Endometrium (tissue), 2 donors: ENCODE results near the gene DNAJC5.
"Not testable (repeated sequence)": the region's sequence is repeated elsewhere in the genome, so short reads cannot be mapped to it uniquely, and the experiment has no call there.

Experiments used
- FAIRE-seq: peaks from 2 replicates; lab custom pipeline; 2012; peaks lifted over from hg19 to GRCh38; lab: Jason Lieb, UNC
- donor health status: control.
- donor health status: control.

DNAJC5 gene

DNA sequence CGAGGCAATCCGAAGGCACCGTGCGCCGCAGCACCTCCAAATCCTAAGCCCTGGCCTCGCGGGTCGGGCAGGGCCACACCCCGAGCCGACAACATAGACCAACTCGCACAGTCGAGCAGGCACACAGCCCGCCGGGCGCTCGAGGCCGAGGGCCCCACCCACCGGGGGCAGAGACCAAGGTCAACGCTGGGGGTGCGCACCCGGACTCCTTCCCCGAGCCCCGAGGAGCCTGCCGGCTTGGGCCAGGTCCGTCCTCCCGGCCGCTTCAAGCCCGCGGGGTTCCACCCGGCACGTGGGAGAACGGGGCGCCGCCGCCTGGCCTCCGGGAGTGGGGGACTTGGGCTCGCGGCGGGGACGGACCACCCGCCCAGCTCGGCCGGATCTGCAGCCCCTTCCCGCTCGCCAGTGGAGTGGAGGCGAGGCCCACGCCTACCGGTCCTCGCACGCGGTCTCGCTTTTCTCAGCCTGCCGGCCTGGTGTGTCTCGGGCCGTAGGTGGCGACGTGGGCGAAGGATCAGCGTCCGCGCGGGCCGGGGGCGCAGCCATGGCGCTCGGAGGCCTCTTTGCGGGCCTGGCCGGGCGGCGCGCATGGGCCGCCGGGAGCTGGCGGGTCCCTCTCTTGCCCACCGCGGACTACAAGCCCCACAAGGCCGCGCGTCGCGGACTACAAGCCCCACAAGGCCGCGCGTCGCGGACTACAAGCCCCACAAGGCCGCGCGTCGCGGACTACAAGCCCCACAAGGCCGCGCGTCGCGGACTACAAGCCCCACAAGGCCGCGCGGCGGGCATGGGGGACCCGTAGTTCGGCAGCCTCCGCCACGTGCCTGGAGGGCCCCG, 61.1 kb downstream of the DNAJC5 start, which contains the start of gene UCKL1:
Gene UCKL1 (minus strand): TSS at position 590 of the 837 bp plus-strand sequence. CDS start 44 bp downstream, at position 546.
- peak; percentile 95 for FAIRE-seq

DNA sequence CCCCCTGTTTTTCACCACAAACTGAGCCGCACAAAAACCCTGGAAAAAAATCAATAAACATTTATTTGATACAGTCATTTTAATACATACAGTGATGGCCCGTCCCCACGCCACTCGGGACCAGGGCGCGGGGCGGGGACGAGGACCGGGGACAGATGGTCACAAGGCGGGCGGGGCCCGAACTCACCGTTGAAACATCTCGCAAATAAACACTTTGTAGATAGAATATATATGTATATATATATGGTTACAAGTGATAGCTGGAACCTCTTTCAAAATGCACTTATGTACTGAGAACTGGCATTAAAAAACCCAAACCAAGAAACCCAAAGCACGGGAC, 61.7 kb downstream of the DNAJC5 start:
- no peak for FAIRE-seq

DNA sequence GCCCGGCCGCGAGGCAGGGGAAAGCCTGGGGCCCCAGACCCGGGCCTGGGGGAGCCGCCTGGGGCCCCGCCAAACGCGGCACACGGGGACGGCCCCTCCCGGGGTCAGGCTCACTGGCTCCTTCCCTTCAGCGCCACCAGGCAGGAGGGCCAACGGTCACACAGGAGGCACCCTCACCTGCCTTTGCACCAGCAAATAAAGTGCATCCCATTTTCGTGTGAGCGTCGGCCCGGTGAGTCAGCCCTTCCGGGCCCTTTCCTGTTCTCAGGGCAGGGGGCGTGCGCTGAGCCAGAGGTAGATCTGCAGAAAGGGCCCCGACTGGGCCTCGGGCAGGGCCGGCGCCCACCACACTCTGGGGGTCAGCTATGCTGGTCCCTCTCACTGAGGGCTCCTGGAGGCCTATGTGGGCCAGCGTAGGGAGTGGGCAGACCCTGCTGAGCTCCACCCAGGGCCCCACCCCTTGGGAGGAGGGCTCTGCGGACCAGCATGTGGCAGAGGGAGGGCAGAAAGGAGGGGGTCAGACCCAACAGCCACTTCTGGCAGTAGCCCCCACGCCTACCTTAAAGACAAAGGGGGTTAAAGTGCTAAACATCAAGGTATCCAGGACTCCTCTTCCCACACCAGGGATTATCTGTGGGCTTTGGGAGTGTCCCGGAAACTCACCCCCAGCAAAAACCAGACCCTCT, 62.2 kb downstream of the DNAJC5 start:
- no peak for FAIRE-seq

DNA sequence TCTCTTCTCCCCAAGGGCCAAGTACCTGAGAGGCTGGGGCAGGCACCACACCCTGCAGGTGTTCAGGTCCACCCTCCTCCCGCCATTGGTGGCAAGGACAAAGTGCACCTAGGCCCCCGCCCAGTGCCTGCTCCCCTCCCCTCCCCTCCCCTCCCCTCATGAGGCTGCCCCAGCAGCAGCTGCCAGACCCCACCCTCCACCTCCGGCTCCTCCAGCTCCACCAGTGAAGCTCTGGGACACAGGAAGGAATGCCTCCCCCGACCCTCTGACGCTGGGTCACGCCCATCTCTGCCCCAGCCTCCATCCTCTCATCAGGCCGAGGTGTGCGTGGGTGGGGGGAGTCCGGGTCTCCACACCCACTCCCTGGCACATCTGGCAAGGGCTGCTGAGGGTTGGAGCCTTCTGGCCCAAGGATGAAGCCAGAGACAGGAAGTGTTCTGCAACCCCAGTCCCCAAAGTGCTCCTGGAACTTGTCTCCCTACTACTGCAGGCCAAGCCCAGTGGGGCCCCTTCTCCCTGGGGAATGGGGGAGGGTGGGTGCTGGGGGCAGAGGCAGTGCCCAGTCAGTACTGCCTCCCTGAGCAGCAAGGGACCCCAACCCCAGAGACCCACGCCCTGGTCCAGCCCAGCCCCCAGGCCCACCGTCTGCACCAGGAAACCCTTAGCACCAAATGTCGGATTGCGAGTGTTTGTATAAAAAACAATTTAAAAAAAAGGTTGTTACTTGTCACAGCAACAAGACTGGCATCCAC, 62.9 kb downstream of the DNAJC5 start:
- FAIRE-seq: no peak

DNA sequence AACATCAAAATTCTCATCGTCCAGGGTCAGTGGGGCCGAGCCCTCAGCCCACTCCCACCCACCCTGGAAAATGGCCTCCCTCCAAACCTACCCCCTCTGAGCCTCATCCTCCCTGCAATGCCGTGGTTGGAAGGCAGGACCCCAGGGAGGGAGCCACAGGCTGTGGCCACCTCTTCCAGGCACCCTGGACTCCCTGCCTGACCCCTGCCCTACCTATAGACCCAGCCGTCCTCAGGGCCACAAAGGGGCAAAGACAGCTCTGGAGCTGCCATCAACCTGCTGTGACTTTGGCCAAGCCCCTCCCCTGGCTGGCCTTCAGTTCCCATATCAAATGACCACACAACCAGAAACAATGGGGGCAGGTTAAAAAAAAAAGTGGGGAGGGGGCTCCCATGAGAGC, 63.5 kb downstream of the DNAJC5 start:
- FAIRE-seq: no peak

DNA sequence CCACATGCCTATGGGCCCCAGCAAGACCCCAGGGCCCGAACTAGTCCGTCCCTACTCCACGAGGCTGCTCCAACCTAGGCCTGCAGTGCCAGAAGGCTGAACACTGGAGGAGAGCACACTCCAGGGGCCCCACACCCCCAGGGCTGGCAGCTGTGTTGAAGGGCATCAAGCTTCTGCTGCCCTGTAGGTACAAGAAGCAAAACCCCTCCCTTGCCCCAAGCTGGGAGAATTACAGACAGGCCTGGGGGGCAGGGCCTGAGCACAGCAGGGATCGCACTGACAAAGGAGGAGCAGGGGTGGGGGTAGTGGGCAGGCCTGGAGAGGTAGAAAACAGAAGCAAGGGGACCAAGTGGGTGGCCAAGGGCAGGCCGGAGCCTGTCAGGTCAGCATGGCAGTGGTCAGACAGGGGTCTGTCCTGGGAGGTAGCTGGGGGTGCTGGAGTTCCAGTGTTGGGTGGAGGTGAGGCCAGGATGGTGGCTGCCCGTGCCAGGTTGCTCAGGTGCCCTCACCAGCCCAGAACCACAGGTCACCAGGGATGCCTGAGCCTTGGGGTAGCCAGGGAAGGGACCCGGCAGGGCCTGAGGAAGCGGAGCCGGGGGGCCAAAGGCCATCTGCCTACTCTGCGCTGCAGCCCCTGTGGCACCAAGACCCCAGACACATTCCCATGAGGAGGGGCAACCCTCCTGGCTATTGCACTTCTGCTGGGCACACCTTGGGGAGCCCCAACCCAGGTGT, 64.2 kb downstream of the DNAJC5 start:
- FAIRE-seq: no peak

DNA sequence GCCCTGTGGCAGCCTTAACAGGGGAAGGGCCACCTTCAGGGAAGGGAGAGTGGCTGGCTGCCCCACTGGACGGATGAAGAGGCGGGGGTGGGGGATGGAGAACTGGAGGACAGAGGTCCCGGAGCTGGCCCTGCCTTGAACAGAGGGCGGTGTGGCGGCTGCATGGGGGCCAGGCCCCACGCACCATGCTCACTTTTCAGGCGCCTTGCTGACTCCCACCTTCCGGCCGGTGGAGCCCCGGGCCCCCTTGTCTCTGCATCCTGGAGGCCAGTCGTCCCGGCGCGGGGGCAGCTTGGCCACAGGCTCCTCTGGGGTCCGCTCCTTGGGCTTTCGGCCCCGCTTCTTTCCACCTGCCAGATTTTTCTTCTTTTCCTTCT, 64.8 kb downstream of the DNAJC5 start:
- FAIRE-seq: no peak

DNA sequence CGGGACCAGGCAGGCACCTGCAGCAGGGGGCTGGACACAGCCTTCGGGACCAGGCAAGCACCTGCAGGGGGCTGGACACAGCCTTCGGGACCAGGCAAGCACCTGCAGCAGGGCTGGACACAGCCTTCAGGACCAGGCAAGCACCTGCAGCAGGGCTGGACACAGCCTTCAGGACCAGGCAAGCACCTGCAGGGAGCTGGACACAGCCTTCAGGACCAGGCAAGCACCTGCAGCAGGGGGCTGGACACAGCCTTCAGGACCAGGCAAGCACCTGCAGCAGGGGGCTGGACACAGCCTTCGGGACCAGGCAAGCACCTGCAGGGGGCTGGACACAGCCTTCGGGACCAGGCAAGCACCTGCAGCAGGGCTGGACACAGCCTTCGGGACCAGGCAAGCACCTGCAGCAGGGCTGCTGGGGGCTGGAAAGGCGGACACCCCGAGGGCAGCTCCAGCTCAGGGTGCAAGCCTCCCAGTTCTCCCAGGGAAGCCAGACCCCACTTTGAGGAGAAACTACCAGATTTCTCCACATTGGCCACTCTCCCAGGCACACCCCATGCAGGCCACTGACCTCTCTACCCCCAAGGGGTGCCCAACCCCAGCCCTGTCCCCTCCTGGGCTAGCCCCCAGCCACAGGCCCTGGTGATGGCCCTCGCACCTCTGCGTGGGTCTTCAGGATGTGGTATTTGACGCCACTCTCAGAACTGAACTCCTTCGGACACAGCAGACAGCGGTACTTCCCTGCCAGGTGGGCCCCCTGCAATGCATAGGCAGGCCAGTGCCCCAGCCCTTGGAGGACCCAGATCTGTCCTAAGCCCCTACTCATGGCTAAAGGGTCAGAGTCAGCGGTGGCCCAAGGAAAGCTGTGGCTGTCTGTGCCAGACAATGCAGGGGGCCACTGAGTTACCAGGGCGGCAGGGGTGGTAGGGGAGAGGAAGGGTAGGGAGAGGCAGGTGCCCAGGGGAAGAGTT, 66.0 kb downstream of the DNAJC5 start:
- FAIRE-seq: not testable (repeated sequence)

DNA sequence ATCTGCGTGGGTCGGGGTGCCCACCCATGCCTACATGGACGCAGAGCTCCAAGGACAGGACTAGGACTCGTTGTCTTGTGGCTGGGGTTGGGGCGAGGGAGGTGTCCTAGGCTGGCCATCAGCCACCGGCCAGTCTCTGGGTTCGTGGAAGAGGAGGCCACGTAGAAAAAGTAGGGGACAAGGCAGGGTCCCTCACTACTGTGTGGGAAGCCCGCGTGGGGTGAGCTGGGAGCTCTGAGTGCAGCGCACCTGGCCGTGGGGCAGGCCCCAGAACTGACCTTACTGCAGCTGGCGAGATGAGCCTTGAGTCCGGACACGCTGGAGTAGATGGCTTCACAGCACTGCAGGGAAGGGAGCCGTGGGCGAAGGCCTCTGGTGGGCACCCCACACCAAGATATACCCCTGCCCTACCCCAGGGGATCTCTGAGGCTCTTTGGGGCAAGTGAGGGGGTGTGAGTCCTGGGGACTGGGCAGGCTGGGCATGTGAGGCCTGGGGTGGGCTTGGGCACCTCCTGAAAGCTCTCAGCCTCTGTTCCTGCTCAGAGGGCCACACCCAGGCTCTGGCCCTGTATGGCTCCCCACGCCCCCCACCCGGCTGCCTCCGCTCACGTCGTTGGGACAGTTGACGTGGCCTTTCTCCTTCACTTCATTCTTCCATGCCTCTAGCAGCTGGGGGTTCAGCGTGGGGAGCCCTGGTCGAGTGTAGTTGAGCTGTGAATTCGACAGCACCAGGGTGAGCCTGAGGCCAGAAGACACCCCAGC, 66.9 kb downstream of the DNAJC5 start:
- FAIRE-seq: no peak

DNA sequence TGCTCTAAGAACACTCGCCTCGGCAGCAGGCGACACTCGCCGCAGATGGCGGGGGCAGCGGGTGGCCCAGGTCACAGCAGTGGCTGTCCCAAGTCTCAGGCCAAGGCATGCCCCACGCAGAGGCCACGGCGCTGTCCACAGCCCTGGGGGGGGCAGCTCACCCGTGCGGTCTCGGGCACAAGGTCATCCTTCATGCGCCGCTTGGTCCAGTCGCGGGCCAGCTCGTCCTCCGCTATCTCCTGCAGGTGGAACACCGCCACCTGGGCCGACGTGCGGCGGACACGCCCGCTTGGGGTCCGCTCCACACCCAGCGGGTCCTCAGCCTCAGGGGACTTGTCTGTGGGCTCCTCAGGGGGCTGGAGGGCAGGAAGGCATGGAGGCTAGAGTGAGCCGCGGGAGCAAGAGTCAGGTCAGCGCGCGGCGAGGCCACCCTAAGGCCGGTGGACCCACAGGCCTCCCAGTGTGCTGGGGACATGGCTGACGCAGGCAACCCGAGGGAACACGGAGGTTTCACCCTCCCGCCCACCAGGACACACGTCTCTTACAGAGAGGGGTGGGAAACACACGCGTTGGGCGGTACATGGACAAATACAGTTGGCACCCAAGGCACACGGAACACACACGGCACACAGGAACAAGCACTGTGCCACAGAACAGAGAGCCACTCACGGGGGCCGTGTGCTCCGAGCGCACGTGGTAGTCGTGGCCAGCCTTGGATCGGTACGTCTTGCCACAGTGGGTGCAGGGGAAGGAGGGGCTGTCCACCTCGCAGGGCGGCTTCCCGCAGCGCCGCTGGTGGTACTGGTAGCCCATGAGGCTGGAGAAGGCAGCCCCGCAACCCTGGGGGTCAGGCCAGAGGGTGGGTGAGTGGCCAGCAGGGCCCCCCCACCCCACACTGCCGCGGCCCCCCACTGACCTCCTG, 67.8 kb downstream of the DNAJC5 start:
- FAIRE-seq: no peak

DNA sequence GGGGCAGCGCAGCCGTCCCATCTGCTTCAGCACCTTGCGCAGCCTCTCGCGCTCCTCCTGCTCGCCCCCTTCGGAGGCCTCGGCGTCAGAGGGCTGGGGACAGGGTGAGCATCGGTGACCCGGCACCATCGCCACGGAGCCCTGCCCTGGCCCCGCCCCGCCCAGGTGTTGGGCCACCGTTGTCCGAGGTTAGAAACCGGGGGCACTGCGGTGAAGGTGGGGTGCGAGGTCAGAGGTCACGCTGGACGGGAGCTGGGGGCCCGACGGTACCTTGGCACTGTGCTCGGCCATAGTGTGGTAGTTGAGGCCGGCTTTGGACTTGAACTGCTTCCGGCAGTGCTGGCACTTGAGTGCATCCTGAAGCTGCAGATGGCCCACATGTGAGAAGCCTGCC, 68.4 kb downstream of the DNAJC5 start:
- no peak for FAIRE-seq

DNA sequence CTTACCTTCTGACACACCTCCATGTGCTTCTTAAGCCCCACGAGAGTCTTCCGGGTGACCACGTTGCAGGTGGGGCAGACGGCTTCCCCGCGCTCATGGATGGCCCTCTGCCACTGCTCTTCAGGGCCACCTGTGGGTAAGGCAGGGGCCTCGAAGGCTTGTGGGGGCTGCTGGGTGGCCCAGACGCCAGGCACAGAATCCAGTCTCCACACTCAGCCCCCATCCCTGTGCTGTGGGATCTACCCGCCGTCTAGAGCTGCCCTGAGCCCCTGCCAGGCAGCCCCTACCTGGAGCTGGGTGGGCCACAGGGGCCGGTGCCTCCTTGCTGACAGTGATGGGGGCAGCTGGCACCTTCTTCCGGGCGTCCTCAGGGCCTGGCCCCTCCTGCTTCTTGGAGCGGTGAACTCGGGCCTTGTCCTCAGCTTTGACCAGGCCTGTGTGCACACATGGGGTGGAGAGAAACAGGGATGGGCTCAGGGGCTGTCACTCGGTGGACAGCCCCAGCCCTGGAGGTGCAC, 68.9 kb downstream of the DNAJC5 start:
- no peak for FAIRE-seq

DNA sequence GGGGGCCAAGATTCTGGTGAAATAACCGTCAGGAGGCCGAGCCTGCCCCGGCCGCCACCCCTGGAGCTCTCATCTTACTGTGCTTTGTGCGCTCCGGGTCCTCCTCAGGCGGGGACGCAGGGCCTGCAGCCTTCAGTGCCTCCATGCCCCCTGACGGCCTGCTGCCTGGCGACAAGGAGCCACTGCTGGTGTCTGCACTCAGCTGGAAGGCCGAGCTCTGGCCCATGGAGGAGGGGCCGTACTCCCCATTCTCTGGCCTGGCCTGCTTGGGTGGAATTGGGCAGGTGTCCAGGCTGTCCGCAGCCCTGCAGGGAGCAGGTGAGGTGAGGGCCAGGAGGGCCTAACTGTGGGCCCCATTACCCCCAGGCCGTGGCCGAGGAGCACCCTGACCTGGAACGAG, 69.5 kb downstream of the DNAJC5 start:
- FAIRE-seq: no peak

DNA sequence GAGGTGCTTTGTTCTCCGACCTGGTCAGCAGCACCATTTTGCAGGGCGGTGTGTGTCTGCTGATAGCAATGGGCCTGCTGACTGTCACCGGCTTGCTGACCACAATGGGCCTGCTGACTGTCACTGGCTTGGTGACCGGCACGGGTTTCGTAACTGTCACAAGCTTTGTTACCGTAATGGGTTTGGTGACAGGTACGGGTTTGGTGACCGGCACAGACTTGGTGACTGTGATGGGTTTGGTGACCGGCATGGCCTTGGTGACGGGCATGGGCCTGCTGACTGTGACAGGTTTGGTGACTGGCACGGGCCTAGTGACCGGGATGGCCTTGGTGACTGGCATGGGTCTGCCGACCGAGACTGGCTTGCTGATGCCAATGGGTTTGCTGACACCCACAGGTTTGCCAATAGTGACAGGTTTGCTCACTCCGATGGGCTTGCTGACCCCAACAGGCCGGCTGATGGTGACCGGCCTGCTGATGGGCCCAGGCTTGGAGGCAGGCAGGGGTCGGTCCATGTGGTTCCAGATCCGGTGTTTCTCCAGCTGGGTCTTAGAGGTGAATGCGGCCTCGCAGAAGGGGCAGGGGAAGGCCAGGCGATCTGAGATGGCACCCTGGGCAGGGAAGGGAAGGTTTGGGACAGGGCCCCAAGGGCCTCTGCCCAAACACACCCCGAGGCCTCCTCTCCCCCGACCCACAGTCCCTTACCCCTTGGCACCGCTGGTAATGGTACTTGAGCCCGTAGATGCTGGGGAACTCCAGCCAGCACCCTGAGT, 71.4 kb downstream of the DNAJC5 start:
- no peak for FAIRE-seq

DNA sequence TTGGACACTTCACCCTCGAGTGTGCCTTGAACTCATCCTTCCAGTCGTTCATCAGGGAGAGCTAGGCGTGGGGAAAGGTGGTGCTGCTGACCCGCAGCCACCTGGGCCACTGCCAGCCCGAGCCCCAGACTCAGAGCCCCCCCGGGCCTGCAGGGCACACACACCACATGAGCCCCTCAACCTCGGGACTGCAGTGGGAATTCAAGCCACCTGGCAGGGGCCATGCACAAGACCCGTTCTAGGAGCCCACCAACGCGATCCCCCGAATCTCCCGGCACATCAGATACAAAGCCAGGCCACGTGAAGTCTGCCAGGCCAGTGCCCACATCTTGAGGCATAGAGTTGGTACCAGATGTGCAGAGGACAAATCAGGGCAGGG, 72.0 kb downstream of the DNAJC5 start:
- no peak for FAIRE-seq

DNA sequence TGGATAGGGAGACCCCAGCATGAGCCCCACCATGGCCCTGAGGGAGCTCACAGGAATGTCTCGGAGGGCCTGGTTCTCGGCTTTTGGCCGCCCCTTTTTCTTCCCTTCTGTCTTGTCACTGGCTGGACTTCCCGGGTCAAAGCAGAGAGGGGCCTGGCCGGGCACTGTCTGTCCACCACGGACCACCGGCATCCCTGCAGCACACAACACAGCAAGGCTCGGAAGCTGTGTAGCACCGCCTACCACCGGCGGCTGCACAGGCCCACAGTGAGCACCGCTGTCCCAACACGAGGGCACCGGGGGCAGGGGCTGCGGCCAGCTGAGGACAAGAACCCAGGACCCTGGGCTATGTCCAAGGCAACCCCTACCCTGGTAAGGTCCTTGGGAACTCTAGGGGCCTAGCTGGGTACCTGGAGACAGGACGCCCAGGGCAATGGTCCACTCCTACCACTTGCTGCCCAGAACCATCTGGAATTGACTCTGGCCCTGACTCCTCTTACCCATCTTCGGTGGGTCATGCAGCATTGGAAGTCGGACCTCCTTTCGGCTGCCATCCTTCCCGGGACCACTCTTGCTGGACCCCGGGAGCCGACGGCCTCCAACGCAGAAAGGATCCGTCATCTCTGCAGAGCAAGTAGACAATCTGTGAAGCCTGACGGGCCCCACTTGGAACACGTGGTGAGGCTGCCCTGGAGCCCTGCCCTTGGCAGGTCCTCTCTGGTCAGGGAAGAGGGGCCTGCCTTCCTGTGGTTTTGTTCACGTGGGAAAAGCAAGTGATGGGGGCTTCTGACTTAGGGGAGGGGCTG, 72.6 kb downstream of the DNAJC5 start:
- no peak for FAIRE-seq
